CD8-positive, alpha-beta memory T cell (primary cell): ENCODE results near the gene YTHDC2. TPM values are rescaled to one million over a fixed set of nuclear protein-coding genes. Genes with fewer than 3 reads are reported as not detected.
A peak's percentile ranks its signal among the peaks of the same experiment; 100 is the strongest.

Experiments
- CTCF ChIA-PET: fragments of 350-600 bp; sonication (Branson Sonifier 250); formaldehyde crosslinking; loops from one replicate; lab custom pipeline; 2021; ENCODE audit warnings: antibody characterized with exemption; lab: Charles Lee
- POLR2A ChIA-PET: fragments of 350-600 bp; sonication (Branson Sonifier 250); formaldehyde crosslinking; loops from one replicate; lab custom pipeline; 2021; ENCODE audit warnings: antibody characterized with exemption; lab: Charles Lee
- DNase-seq, 5 donors: peaks; one replicate each; pipeline versions ENCODE4 v3.0.0 to v3.0.0-alpha.2; 2020 to 2022; ENCODE audit warnings: mixed read lengths in 1 of 5
- H3K27ac ChIP-seq: one replicate; pipeline ENCODE4 v1.7.0; 2013; ENCODE audit warnings: low read depth, mild to moderate bottlenecking, low read length, moderate library complexity
- H3K27me3 ChIP-seq: 2 replicates; pipeline ENCODE4 v1.7.0; 2013; ENCODE audit warnings: low read length, mild to moderate bottlenecking; ENCODE audit not compliant: insufficient read depth, poor library complexity, severe bottlenecking
- H3K36me3 ChIP-seq: 2 replicates; pipeline ENCODE4 v1.7.0; 2013; ENCODE audit warnings: mild to moderate bottlenecking, low read length, moderate library complexity; ENCODE audit not compliant: insufficient read depth
- H3K4me1 ChIP-seq: 2 replicates; pipeline ENCODE4 v1.7.0; 2013; ENCODE audit warnings: mild to moderate bottlenecking, low read length, moderate library complexity; ENCODE audit not compliant: insufficient read depth
- H3K4me3 ChIP-seq: 2 replicates; pipeline ENCODE4 v1.7.0; 2013; ENCODE audit warnings: mild to moderate bottlenecking, low read length
- H3K9me3 ChIP-seq: 2 replicates; pipeline ENCODE4 v1.7.0; 2013; ENCODE audit warnings: mild to moderate bottlenecking, low read length
- H3K27ac Mint-ChIP-seq, 8 donors: one replicate each; pipeline ENCODE4 v1.8.0; 2020 to 2021; ENCODE audit warnings: mixed read lengths in 8 of 8, mild to moderate bottlenecking in 6 of 8, inconsistent platforms in 3 of 8, moderate library complexity in 3 of 8
- H3K27me3 Mint-ChIP-seq, 2 donors: one replicate each; pipeline ENCODE4 v1.8.0; 2020 to 2021; ENCODE audit warnings: mixed read lengths in 2 of 2, mild to moderate bottlenecking in 1 of 2, moderate library complexity in 1 of 2
- H3K36me3 Mint-ChIP-seq, 3 donors: one replicate each; pipeline ENCODE4 v1.8.0; 2020 to 2021; ENCODE audit warnings: mixed read lengths in 3 of 3, inconsistent platforms in 1 of 3, mild to moderate bottlenecking in 1 of 3
- H3K4me1 Mint-ChIP-seq, 3 donors: one replicate each; pipeline ENCODE4 v1.8.0; 2020 to 2021; ENCODE audit warnings: mixed read lengths in 3 of 3, inconsistent platforms in 1 of 3, mild to moderate bottlenecking in 1 of 3
- H3K4me3 Mint-ChIP-seq, 7 donors: one replicate each; pipeline ENCODE4 v1.8.0; 2020 to 2021; ENCODE audit warnings: mixed read lengths in 7 of 7, mild to moderate bottlenecking in 6 of 7, moderate library complexity in 4 of 7, inconsistent platforms in 2 of 7
- H3K9me3 Mint-ChIP-seq, 5 donors: one replicate each; pipeline ENCODE4 v1.8.0; 2020 to 2022; ENCODE audit warnings: mixed read lengths in 5 of 5, mild to moderate bottlenecking in 3 of 5, moderate library complexity in 2 of 5, inconsistent platforms in 1 of 5
- polyA plus RNA-seq: library from polyadenylated mRNA; unstranded; fragments of 300-500 nt; fragmentation: Illumina TruSeq; gene quantifications from one replicate; pipeline ENCODE4 v1.2.3, GENCODE V29; 2021
- total RNA-seq, 2 experiments: library from RNA; stranded (reverse); gene quantifications; one replicate each; pipeline ENCODE4 v1.2.3, GENCODE V29; 2021

YTHDC2 gene
- total RNA-seq (10 to 100 TPM; 24.4 to 28.3 TPM), polyA plus RNA-seq (12.6 TPM)

GRCh38 chr5:113513384-113514288, at the start of gene YTHDC2:
Gene YTHDC2 (plus strand): TSS chr5:113513694. CDS start chr5:113513896, 202 bp downstream.
- peaks cover 0 to 23% (median 0%) of the 10 kb centered on the region in 3 donors for H3K36me3 Mint-ChIP-seq
- DNase-seq: peak; percentile 79 to 91 (median 87)
- peak within 1 kb of the TSS; percentile 83 to 99 (median 98) for H3K27ac Mint-ChIP-seq
- H3K9me3 Mint-ChIP-seq: no peaks in the 10 kb centered on the region
- H3K4me3 Mint-ChIP-seq: peak within 1 kb of the TSS; percentile 91 to 97 (median 93)
- CTCF ChIA-PET: interaction anchor here (0.7 to 1.2 kb wide), 6 partner anchors 10 to 518 kb away, joined by 3 to 4 read pairs (median 3); no protein-coding TSS in a partner anchor
- Histone ChIP-seq H3K27ac (peak within 1 kb of the TSS; percentile 93), H3K27me3 (no peaks in the 10 kb centered on the region), H3K36me3 (no peaks in the 10 kb centered on the region), H3K9me3 (no peaks in the 10 kb centered on the region), H3K4me1 (peaks cover 14% of the 10 kb centered on the region), H3K4me3 (peak within 1 kb of the TSS; percentile 57)
- POLR2A ChIA-PET: interaction anchor here (0.5 to 1.7 kb wide), 9 partner anchors 9 to 592 kb away, joined by 3 to 7 read pairs (median 4); partner anchors contain the start of genes DCP2, MCC and REEP5
- peaks cover 3 to 17% of the 10 kb centered on the region in 2 donors for H3K27me3 Mint-ChIP-seq
- H3K4me1 Mint-ChIP-seq: peaks cover 32 to 47% (median 43%) of the 10 kb centered on the region in 3 donors

DNA sequence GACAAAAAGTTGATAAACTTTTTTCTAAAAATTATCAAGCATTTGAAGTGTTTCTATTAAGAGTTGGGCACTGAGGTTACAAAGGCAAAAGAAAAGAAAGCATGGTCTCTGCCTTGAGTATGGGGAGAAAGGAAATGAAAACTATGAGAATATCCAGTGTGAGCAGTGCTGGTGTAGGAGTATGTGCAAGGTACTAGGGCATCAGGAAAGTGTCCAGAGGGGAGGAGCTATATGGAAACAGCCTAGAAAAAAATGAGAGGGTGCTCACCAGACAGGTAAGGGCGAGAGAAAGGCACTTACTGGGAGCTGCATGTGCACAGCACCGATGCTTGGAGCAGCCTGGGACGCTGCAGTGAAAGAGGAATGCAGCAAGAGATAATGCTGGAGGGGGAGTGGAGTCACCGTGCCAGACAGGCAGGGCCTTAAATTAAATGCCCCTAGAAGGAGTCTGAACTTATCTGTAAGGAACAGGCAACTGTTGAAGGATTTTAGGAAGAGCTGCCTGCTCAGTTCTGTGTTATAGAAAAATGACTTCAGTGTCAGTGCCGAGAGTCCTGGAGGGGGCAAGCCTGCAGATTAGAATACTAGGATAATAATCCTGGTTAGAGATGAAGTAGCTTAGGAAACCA, 39.3 kb upstream of the YTHDC2 start:
- no peaks in the 10 kb centered on the region for H3K27me3 ChIP-seq
- no peak for DNase-seq
- H3K9me3 ChIP-seq: no peaks in the 10 kb centered on the region
- Mint-ChIP-seq H3K27me3 (peaks cover 18 to 49% of the 10 kb centered on the region in 2 donors), H3K9me3 (peaks cover 0 to 8% (median 3%) of the 10 kb centered on the region in 5 donors), H3K36me3 (peaks cover 0 to 3% (median 3%) of the 10 kb centered on the region in 3 donors), H3K4me1 (no peaks in the 10 kb centered on the region), H3K4me3 (no peak overlapping the region), H3K27ac (no peak overlapping the region)
- ChIA-PET CTCF (interaction anchor here (1.1 kb wide), 1 partner anchor 478 kb away, joined by 3 read pairs; no protein-coding TSS in a partner anchor), POLR2A (no interaction called here)
- no peaks in the 10 kb centered on the region for H3K4me1 ChIP-seq
- H3K27ac ChIP-seq: no peak overlapping the region
- no peak overlapping the region for H3K4me3 ChIP-seq
- H3K36me3 ChIP-seq: no peaks in the 10 kb centered on the region

GRCh38 chr5:113478691-113479090, 34.8 kb upstream of the YTHDC2 start:
- H3K36me3 ChIP-seq: no peaks in the 10 kb centered on the region
- H3K4me1 Mint-ChIP-seq: no peaks in the 10 kb centered on the region
- no peak overlapping the region for H3K27ac Mint-ChIP-seq
- H3K36me3 Mint-ChIP-seq: peaks cover 0 to 3% (median 0%) of the 10 kb centered on the region in 3 donors
- no peaks in the 10 kb centered on the region for H3K27me3 ChIP-seq
- POLR2A ChIA-PET: no interaction called here
- DNase-seq: no peak
- H3K9me3 ChIP-seq: no peaks in the 10 kb centered on the region
- peaks cover 11 to 51% of the 10 kb centered on the region in 2 donors for H3K27me3 Mint-ChIP-seq
- no peak overlapping the region for H3K27ac ChIP-seq
- H3K9me3 Mint-ChIP-seq: no peaks in the 10 kb centered on the region
- H3K4me3 ChIP-seq: no peak overlapping the region
- H3K4me1 ChIP-seq: no peaks in the 10 kb centered on the region
- CTCF ChIA-PET: no interaction called here
- H3K4me3 Mint-ChIP-seq: no peak overlapping the region

DNA sequence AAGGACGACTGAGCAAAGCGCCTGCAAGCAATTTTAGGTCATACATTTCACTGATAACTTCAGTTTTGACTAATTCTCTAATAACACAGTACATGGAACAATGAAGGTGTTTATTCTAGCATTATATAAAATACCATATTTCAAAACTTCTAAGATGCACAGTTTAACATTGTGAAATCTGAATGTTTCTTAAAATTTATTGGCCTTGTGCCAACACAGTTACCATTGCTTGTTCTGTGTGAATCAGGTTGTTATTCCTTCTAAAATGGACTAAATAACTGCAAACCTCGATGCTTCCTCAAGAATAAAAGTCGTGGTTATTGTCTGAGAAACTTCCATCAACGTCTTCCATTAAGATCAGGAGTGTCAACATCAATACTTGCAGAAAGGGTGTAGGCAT, 33.3 kb upstream of the YTHDC2 start:
- H3K27ac Mint-ChIP-seq: no peak overlapping the region
- no peaks in the 10 kb centered on the region for H3K27me3 ChIP-seq
- peaks cover 12 to 49% of the 10 kb centered on the region in 2 donors for H3K27me3 Mint-ChIP-seq
- H3K9me3 ChIP-seq: no peaks in the 10 kb centered on the region
- peaks cover 0 to 2% (median 0%) of the 10 kb centered on the region in 5 donors for H3K9me3 Mint-ChIP-seq
- ChIA-PET POLR2A (no interaction called here), CTCF (no interaction called here)
- no peaks in the 10 kb centered on the region for H3K36me3 ChIP-seq
- no peaks in the 10 kb centered on the region for H3K36me3 Mint-ChIP-seq
- H3K4me3 Mint-ChIP-seq: no peak overlapping the region
- no peaks in the 10 kb centered on the region for H3K4me1 ChIP-seq
- DNase-seq: no peak
- H3K4me3 ChIP-seq: no peak overlapping the region
- no peaks in the 10 kb centered on the region for H3K4me1 Mint-ChIP-seq
- no peak overlapping the region for H3K27ac ChIP-seq

GRCh38 chr5:113487416-113487780, 26.1 kb upstream of the YTHDC2 start:
- peaks cover 10% of the 10 kb centered on the region for H3K9me3 ChIP-seq
- peaks cover 15 to 26% (median 22%) of the 10 kb centered on the region in 5 donors for H3K9me3 Mint-ChIP-seq
- peaks cover 0 to 23% (median 8%) of the 10 kb centered on the region in 3 donors for H3K36me3 Mint-ChIP-seq
- ChIA-PET POLR2A (interaction anchor here (1.5 kb wide), 1 partner anchor 27 kb away, joined by 3 read pairs; no protein-coding TSS in a partner anchor), CTCF (interaction anchor here (0.9 kb wide), 1 partner anchor 109 kb away, joined by 3 read pairs; no protein-coding TSS in a partner anchor)
- H3K27ac ChIP-seq: no peak overlapping the region
- H3K36me3 ChIP-seq: no peaks in the 10 kb centered on the region
- H3K4me3 Mint-ChIP-seq: peak overlapping the region; percentile 68 to 85 (median 77)
- H3K27me3 Mint-ChIP-seq: peaks cover 70 to 89% of the 10 kb centered on the region in 2 donors
- H3K4me3 ChIP-seq: peak overlapping the region; percentile 62
- DNase-seq: no peak
- peaks cover 36% of the 10 kb centered on the region for H3K27me3 ChIP-seq
- H3K27ac Mint-ChIP-seq: peak overlapping the region in 1 of 8 donors; percentile 29
- H3K4me1 Mint-ChIP-seq: peaks cover 19 to 25% (median 24%) of the 10 kb centered on the region in 3 donors
- peaks cover 17% of the 10 kb centered on the region for H3K4me1 ChIP-seq

DNA sequence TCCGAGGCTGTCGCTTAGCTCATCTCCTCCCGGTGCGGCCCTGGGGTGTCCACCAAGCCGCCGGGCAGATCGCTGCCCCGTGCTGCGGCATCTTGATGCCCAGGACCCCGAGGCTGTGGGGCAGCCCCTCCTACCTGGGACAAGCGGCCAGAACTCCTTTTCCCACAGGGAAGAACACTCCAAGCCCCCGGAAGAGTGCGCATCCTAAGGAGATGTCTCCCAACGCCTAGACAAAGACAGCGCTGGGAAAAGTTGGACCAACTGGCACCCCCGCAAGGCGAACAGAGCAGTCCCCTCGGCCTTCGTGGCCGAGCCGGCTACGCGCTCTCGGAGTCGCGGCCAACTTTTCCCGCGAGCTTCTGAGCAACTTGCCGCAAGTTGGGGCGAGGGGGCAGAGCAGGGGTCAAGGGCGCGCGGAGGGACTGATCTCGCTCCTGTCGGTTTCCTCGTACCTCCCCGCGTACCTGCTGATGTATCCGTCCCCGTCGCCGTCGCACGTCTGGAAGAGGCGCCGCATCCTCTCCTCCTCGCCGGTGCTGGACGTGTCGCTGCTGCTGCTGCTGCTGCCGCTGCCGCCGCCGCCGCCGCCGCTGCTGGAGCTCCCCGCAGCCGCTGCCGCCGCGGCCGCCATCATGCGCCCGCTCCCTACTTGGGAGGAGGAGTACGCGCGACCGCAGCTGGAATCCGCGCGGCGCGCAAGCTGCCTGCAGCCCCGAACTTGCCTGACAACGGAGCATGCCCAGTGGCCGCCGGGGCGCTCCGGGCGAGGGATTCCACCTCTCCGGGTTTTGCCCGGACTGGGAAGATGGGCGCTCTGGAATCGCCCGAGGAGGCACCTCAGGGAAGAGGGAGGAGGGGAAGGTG, 25.5 kb upstream of the YTHDC2 start, which contains the start of gene MCC:
MCC (minus strand) TSS at position 673 of the 864 bp plus-strand sequence.
- Mint-ChIP-seq H3K27ac (peak within 1 kb of the TSS in 1 of 8 donors; percentile 29), H3K36me3 (peaks cover 0 to 23% (median 8%) of the 10 kb centered on the region in 3 donors), H3K9me3 (peaks cover 15 to 27% (median 22%) of the 10 kb centered on the region in 5 donors), H3K4me1 (peaks cover 19 to 25% (median 24%) of the 10 kb centered on the region in 3 donors), H3K27me3 (peaks cover 71 to 86% of the 10 kb centered on the region in 2 donors), H3K4me3 (peak within 1 kb of the TSS; percentile 74 to 85 (median 77))
- Histone ChIP-seq H3K27ac (no peak within 1 kb of the TSS), H3K4me3 (peak within 1 kb of the TSS; percentile 62), H3K4me1 (peaks cover 17% of the 10 kb centered on the region), H3K9me3 (peaks cover 10% of the 10 kb centered on the region), H3K36me3 (no peaks in the 10 kb centered on the region), H3K27me3 (peaks cover 36% of the 10 kb centered on the region)
- ChIA-PET POLR2A (interaction anchor here (0.6 to 1.5 kb wide), 2 partner anchors 10 to 26 kb away, joined by 3 read pairs; no protein-coding TSS in a partner anchor), CTCF (interaction anchor here (0.8 to 0.9 kb wide), 2 partner anchors 12 to 109 kb away, joined by 3 read pairs; no protein-coding TSS in a partner anchor)
- peak in 4 of 5 donors; percentile 16 to 50 (median 26) for DNase-seq
